HG03571 (cell line): ENCODE measurements around the gene PRKAG2.
"Not testable (repeated sequence)": the region's sequence is repeated elsewhere in the genome, so short reads cannot be mapped to it uniquely, and the experiment has no call there.

Source experiments
- ATAC-seq: cut with Tn5 transposase; IDR thresholded peaks from one replicate; pipeline ENCODE4 v1.9.1; 2021; ENCODE audit not compliant: unreplicated experiment

The PRKAG2 gene

DNA sequence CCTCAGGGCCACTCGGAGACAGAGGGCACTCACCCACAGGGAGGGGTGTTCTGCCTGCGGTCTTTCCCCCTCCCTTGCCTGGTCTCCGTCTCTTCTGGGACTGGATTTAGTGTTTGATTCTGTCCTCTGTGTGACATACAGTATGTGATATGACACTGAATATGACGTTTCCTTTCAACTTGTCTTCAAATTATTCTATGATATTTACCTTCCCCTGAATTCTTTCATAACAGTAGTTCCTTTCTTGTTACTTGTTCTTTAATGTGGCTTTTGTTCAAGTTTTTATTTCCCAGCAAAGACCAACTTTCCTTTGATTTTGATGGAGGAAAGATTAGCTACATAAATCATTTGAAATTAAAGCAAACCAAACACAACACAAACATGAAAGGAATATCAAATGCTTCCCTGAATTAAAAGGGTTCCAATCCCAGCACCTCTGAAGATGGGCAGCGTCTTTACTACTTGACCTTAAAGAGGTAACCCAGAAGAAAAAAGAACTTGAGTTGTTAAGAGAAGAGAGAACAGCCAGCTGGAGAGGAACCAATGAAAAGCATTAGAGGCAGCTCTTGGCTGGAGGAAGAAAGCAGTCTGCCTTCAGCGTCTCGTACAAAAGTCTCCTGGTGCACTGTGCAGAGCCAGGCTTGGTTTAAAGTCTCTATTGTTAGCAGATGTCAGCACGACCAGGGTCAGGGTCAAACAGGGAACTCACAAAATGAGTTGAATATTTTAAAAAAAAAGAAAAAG lies 338.9 kb downstream of the PRKAG2 start:
- ATAC-seq = no peak

DNA sequence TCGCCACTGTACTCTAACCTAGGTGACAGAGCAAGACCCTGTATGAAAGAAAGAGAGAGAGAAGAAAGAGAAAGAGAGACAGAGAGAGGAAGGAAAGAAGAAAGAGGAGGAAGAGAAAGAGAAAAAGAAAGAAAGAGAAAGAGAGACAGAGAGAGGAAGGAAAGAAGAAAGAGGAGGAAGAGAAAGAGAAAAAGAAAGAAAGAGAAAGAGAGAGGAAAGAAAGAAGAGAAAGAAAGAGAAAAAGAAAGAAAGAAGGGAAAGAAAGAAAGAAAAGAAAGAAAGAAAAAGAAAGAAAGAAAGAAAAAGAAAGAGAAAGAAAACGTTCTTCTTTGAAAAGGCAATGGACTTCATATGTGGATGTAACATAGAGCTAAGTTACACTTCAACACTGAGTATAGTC lies 340.7 kb downstream of the PRKAG2 start:
- not testable (repeated sequence) for ATAC-seq

DNA sequence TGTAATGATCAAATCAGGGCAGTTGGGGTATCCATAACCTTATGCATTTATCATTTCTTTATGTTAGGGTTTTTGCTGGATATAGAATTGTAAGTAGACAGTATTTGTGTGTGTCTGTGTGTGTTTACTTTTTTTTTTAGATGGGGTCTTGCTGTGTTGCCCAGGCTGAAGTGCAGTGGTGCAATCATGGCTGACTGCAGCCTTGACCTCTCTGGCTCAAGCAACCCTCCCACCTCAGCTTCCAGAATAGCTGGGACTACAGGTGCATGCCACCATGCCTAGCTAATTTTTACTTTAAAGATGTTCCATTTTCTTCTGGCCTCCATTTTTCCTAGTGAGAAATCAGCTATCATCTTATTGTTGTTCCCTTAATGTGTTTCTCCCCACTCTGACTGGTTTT lies 347.1 kb downstream of the PRKAG2 start:
- ATAC-seq = no peak

DNA sequence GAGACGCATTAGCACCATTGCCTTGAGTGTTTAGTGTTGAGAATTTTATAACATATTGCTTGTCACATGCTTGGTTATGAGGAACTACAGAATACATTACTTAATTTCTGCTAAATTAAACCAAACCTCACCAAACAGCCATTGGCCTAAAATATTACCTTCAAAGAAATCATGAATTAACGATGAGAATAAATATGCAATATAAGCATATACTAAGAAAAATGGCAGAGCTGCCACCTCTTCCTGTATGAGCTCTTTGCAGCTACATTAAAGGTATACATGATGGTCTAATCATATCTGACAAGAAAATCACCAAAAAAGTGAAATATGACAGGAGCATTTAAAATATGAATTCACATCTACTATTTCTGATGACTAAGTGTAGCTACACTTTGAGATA lies 352.1 kb downstream of the PRKAG2 start:
- no peak for ATAC-seq

DNA sequence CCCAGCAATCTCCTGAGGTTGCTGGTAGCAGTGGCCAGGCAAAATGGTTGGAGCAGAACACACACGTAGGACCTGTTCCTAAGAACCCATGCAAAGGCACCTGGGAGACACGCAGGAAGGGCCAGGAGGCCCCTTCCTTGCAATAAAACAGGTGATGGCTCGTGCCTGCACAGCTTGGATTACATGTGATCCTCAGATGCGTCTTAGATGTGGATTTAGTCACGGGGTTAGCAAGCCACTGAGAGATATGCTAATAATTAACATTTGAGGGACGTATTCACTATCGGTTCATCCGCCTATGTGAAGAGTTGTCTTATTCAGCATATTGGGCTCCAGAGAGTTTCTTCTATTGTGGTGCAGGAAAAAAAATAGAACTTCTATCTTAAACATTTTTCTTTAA lies 352.6 kb downstream of the PRKAG2 start:
- ATAC-seq = no peak

DNA sequence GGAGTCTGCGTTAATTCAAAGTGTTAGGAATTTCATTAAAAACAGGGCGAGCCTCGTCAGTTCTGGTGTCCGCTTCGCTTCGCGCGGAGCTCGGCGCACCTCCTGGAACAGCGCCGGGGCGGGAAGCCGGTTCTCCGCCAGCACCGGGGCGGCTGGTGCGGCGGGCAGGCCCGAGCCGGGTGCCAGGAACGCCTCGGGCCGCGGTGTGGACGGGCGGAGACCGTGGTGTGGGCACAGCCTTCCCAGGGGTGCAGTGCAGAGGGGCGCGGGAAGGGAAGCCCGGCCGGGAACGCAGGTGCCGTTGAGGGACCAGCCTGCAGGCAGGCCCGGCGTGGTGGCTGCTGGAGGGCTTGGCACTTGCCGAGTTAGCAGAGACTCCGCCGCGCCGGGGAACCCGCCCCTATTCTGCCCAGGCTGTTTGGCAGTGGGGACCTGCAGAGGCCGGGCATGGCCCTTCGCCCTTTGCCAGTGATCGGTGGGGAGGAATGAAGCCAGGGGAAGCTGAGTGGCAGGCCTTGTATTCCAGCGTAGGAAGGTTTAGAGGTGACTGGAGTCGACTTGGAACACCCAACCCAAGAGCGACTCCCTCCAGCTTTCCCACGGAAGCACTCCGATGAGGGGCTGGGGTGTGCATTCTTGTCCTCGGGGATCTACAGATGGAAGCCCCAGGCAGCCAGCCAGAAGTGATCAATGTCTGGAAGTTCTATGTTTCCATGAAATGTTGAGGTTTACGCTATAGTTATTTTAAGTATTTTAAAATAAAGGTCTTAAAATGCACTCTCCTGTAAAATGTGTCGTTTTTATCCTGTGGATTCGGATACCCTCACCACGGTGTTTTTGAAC lies 356.3 kb downstream of the PRKAG2 start:
- no peak for ATAC-seq

DNA sequence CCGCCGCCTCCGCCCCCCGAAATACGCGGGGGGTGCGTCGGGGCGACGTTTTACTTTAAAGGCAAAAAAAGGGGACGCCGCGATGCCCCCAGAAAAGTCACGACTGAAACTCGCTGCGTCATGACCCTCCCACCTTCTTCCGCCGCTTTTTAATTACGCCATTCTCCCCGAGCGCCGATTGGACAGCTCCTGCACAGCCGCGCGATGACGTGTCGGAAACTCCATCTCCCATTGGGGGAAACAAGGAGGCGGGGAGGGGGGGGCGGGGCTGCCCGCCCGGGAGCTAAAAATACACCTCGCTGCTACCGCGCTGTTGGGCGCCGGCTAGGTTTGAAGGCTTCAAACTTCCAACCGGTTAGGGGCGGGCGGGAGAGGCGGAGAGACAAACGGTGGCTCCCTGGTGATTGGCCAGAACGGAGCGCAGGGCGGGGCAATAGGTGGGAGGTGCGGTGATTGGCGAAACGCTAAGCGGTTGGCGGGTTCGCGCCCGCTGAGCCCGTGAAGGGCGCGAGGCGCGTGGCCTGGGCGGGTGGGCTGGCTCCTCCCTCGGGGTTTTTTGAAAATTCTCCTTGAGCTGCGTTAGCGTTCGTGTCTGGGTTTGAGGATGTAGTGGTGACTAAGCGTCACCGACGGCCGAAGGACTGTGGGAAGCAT lies 357.0 kb downstream of the PRKAG2 start, which contains the start of gene RHEB:
Gene RHEB (minus strand): TSS at position 131 of the 654 bp plus-strand sequence. CDS start 384 bp downstream, outside the sequence.
- peak; percentile 76 for ATAC-seq

DNA sequence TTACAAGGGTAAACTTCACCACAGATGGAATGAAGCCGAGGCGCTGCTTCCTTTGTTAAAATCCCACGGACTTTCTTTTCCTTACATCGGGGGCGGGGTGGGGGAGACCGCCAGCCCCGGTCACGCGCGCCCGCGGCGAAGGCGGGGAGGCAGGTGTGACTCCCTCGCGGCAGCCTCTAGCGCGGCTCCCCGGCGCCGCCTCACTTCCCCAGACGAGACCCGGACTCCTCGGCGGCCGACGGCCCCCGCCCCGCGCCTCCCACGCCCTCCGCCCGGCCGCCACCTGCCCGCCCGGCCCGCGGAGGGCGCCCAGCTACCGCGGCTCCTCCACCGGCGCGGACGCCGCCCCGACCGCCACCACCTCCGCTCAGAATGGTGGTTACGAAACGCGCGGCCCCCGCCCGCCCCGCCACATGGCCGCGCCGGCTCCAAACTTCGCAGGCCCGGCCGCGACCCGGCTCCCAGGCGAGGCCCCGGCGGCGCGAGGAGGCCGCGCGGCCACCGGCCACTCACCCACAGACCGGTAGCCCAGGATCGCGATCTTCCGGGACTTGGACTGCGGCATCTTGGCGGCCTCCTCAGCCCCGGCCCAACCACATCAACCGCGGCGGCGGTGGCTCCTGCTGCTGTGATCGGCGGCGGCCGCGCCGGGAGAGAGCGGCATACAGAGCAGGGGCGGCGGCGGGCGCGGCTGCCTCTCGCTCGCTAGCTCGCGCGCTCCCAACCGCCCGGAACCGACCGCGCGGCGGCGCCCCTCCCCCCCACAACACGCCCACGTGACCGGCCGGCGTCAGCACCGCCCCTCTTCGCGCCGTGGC lies 357.8 kb downstream of the PRKAG2 start:
- peak; percentile 52 for ATAC-seq

DNA sequence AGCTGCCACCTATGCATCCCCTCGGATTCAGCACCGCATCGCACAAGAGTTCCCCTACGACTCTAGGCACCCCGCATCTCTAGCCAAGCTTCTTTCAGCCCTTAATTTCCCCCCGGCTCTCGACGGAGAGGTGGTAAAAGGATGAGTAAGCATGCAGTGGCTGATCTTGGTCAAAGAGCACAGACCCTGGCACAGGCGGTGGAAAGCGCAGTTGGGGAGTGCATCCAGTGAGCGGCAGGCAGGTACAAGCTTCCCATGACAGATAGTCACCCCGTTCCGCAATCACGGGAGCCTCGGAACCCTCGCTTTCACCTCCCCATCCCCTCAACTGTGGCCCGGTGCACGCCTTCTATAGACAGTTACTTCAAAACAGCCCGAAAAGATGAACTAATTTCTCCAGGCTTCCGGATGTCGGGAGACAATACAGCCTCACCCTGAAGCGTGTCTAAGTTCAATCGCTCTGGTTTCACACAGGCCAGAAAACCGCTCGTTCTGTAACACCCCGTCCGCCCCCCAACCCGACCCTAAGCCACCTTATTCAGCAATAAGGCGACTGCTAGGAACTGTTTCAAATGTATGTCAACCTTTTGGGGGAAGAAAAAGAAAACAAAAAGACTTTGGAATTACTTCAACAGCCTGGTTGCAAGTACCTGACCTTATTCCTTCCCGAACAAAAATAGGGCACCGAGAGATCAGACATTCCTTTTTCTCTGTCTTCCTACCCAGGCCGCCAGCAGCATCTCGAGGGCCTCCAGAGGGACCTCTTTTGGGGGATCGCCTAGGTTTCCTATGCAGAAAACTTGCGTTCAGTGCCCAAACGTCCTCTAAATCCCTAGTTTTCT lies 358.6 kb downstream of the PRKAG2 start:
- no peak for ATAC-seq

DNA sequence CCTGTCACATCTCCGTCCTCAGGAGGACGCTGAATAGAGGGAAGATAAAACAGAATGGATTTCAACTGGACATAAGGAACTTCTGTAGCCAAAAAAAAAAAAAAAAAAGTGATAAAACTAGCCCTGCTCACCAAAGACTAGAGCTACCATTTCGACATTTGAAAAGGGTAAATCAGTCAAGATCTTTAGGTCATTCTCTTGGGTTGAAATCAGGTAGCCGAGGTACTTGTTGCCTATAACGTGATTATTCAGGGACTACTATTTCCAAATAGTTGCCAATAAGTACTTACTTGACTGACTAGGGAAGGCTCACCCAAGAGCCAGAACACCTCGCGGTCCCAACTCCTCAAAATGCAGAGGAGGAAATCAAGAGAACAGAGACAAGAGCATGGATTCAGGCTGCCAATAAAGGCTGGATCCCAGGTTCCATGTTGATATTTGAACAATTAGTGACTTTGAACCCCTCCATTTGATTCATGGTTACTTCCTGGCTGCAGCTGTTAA lies 359.3 kb downstream of the PRKAG2 start:
- ATAC-seq = no peak

DNA sequence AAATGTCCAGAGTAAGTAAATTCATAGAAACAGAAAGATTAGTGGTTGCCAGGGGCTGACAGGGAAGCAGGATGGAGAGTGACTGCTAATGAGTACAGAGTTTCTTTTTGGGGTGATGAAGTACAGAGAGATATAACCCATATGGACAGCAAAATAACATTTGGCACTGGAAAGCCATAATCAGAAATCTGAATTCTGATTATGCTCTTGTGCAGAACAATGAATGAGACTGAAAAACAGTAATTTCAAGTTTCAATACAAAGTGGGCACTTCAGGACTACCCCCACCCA lies 361.7 kb downstream of the PRKAG2 start:
- ATAC-seq = no peak

DNA sequence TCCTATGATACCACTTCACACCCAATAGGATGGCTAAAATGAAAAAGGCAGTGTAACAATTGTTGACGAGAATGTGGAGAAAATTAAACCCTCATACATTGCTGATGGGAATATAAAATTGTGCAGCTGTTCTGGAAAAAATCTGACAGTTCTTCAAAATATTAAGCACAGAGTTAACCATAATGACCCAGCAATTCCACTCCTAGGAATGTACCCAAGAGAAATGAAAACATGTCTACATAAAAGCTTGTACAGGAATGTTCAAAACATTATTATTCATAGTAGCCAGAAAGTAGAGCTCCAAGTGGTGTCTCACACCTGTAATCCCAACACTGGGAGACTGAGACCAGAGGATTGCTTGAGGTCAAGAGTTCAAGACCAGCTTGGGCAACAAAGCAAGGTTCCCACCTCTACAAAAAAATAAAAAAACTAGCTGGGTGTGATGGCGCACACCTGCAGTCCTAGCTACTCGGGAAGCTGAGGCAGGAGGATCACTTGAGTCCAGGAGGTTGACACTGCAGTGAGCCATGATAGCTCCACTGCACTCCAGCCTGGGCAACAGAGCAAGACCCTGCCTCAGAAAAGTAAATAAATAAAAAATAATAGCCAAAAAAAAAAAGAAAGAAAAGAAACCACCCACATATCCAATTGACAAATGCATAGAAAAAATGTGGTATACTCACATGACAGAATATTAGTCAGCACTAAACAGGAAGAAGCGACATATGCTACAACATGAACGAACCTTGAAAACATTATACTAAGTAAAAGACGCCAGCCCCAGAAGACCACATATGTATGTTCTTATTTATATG lies 362.2 kb downstream of the PRKAG2 start:
- ATAC-seq = no peak

DNA sequence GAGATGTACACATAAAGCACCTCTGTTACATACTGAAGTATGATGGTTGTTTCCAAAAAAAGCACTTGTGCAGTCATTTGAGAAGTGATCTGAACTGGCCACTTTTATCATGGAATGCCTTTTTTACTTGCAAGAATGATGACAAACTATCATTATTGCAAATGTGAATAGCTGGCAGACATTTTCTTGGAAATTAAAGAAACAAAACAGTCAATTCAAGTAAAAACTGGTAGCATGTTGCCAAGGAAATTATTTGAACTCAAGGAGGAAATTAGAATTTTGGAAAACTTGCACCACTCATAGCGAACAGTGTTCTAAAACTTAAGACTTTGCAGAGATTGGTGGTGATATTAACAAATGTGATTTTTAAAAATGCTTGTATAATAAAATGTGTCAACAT lies 363.8 kb downstream of the PRKAG2 start:
- ATAC-seq = no peak

DNA sequence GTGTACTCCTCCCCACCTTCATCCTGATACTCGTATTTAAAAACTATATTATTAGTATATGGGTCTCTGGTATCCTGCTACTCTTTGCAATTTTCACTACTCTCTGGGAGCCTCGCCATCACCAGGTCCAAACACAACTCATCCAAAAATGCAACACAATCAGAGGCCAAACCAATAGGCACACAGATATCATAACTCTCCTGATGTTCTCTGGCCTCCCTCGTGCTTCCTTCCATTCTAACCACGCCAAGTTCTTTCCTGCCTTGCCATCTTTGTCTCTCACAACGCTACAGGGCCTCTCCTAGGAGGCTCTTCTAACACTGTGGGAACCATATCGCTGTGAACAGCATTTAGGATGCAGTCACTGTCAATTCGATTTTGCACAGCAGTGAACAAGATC lies 364.6 kb downstream of the PRKAG2 start:
- ATAC-seq = no peak

DNA sequence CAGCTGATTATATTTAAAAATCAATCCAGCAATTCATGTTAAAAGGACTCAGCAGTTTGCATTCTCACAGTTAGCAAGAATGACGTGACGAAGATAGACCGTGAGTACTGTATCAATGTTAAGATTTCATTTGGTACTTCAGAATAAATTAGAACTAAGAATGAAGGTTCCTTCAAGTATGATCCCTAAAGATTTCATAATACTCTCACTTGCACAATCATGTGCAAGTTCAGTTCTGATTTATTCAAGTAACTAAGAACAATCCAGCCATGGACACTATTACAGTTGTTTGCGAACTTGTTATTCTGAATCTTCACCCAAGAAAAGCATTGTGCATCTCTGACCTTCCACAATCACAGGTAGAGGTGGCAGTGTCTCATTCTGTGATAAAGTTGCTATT lies 365.0 kb downstream of the PRKAG2 start:
- ATAC-seq = no peak

DNA sequence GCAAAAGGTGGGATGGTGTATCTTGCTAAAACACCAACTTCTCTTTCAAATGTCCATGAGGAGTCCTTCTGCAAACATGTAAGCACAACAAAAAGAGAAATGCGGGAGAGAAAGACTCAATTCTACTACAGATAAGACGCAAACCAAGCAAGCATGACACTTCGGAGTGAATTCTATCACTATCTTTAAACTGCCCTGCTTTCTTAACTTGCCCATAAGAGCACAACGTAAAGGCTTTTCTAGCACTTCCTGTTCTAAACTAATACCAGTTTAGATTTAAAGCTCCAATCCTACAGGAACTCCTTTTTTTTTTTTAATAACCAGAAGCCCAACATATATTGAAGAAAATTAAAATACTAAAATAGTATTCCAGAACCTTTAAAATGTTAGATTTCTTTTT lies 365.6 kb downstream of the PRKAG2 start:
- ATAC-seq = no peak

DNA sequence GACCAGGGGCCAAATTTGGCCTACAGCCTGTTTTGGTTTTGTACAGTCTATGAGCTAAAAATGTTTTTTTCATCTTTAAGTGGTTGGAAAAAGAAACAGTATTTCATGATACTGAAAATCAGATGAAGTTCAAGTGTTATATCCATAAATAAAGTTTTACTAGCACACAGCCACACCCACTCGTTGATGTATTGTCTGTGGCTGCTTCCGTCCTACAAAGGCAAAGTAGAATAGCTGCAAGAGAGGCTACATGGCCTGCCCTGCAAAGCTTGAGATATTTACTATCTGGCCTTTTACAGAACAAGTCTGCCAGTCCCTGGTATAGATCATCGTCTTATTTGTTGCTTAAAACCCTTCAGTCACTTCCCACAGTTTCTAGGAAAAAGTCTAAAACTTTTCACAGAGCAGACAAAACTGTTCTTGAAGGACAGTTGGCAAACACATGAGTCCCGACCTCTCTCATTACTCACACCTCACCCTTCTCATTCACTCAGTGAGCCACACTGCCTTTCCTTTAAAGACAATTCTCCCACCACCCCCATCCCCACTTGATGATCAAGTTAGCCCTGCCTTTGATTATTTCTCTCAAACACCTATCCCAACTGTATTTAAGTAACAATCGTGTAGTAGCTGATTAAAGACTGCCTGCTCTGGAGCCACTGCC lies 367.1 kb downstream of the PRKAG2 start:
- ATAC-seq = no peak

DNA sequence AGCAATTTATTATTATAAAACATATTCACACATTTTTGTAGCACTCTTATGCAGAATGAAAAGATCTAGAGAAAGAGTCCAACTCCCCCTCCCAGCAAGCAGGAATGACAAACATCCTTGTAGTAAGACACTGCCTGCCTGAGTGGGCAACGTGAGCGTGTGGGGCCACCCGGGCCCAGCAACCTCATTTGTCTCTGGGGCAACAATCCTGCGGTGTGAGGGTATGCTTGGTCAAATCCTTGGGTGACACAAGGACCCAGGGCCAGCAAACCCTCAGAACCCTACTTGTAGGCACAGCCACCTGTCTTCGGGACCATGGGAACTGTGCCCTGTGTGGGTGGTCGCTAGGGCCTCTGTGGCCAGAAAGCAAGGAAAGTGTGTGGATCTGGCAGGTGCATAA lies 367.9 kb downstream of the PRKAG2 start:
- no peak for ATAC-seq

DNA sequence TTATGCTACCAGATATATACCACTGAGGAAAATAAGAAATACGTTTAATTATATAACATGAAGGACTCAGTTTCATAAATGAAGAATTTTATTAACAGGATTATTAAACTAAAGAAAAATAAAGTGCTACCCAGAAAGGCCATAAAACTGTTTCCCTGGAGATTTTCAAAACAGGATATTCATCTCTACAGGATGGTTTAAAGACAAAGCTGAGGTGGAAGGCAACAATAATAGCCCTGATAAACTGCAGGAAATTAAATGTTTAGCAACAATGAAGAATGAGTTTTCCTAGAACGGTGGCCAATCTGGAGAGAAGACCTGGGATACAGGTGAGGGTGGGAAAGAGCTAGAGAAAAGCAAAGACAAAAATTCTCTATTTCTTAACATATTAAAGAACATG lies 369.1 kb downstream of the PRKAG2 start:
- no peak for ATAC-seq
